HG03196 (cell line): ENCODE results near the gene STAB1.

Experiments used
- ATAC-seq: cut with Tn5 transposase; IDR thresholded peaks from one replicate; pipeline ENCODE4 v1.9.1; 2021; ENCODE audit not compliant: unreplicated experiment

The STAB1 gene

GRCh38 chr3:52561028-52561747 is 66.0 kb downstream of the STAB1 start:
- no peak for ATAC-seq

- ATAC-seq, result no peak
Measured at GRCh38 chr3:52563984-52564383, 68.8 kb downstream of the STAB1 start.

- ATAC-seq, result no peak
Measured at GRCh38 chr3:52568069-52568468, 72.9 kb downstream of the STAB1 start.

GRCh38 chr3:52570076-52570475 is 74.9 kb downstream of the STAB1 start:
- ATAC-seq, result no peak

GRCh38 chr3:52572221-52572620 is 77.1 kb downstream of the STAB1 start:
- no peak for ATAC-seq
